ENCODE measurements around the gene PRIM1. TPM values are rescaled to one million over a fixed set of nuclear protein-coding genes. Genes with fewer than 3 reads are reported as not detected.
"Not testable (repeated sequence)": the region's sequence is repeated elsewhere in the genome, so short reads cannot be mapped to it uniquely, and the experiment has no call there.

PRIM1 gene
- 47.3 and 52.3 TPM in 2 replicates for total RNA-seq (2014; rRNA removed; shearing (Covaris generic))

DNA sequence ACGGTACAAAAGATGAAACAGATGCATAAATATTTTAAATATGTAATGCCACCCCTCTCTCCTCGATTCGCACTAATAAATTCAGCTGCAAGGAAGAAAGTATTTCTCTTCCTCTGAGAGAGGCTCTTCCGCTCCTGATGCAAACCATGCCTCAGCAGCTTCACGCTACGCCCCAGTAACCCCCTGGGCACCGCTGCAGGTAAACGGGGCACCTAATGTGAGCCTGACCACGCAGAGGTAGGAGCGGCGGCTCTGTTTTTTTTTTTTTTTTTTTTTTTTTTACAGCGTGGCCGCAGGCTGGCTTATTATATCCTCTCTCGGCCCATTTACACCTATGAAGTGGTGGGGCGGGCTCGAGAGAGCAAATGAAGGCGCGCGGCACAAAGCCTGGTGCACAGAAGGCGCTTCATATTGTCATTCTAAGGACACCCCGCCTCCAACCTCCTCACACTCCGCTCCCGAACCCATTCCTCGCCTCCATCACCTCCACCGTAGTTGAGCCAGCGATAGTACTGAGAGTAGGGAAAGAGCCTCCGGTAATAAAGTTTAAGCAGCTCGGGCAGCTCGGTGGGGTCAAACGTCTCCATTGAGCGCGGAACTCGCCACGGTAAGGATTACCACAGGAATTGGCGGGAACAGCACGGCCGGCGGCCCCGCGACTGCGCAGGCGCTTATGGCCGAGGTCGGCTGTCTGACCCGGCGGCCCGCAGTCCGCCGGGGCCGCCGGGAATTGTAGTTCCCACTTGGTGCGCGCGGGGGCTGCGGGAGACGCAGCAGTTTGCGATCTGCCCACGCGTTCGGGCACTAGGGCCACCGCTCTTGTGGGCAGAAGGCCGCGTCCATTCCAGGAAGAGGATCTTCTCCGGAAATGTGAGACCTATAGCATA, at the start of gene PRIM1:
Gene PRIM1, minus strand, starts transcription at position 612 of the 887 bp plus-strand sequence. Its CDS starts 25 bp downstream, at position 587.
- DNase-seq, result peak; percentile 89 to 91
- H3K9me3 ChIP-seq (replicated peaks), result no peaks in the 10 kb centered on the region
- H3K27ac ChIP-seq, result peak within 1 kb of the TSS; percentile 89
- H3K4me1 ChIP-seq, result peaks cover 4% of the 10 kb centered on the region
- H3K36me3 ChIP-seq, result peaks cover 3% of the 10 kb centered on the region; the same call in 1 of the 2 replicates
- H3K4me3 ChIP-seq, result peak within 1 kb of the TSS; percentile 68
- H3K27me3 ChIP-seq, result no peaks in the 10 kb centered on the region

DNA sequence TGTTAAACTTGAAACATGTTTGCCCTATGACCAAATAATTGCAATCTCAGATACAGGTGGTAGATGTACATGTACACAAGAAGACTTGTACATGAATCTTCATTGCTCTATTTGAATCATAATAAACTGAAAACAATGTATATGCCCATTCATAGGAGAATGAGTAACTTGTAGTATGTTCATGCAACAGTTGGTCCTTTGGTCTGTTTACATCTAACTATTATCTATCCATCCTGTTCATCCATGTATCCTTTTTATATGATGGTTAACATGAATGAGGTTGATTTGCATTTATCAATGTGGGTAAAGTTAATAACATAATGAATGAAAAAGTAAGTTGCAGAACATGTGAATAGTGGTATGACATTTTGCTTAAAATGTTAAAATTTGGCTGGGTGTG, 48.1 kb upstream of the PRIM1 start:
- no peaks in the 10 kb centered on the region for H3K4me1 ChIP-seq
- H3K4me3 ChIP-seq, result no peak overlapping the region

DNA sequence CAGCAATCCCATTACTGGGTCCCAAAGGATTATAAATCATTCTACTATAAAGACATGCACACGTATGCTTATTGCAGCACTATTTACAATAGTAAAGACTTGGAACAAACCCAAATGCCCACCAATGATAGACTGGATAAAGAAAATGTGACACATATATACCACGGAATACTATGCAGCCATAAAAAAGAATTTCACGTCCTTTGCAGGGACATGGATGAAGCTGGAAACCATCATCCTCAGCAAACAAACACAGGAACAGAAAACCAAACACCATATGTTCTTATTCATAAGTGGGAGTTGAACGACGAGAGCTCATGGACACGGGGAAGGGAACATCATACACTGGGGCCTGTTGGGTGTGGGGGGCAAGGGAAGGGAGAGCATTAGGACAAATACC, 47.2 kb upstream of the PRIM1 start:
- DNase-seq, result not testable (repeated sequence)

More for the DNA sequence above, 48.1 kb upstream of the PRIM1 start:
- H3K27ac ChIP-seq, result no peak overlapping the region
- no peaks in the 10 kb centered on the region for H3K27me3 ChIP-seq
- no peaks in the 10 kb centered on the region for H3K9me3 ChIP-seq (replicated peaks)
- H3K36me3 ChIP-seq, result no peaks in the 10 kb centered on the region
- no peak for DNase-seq

DNA sequence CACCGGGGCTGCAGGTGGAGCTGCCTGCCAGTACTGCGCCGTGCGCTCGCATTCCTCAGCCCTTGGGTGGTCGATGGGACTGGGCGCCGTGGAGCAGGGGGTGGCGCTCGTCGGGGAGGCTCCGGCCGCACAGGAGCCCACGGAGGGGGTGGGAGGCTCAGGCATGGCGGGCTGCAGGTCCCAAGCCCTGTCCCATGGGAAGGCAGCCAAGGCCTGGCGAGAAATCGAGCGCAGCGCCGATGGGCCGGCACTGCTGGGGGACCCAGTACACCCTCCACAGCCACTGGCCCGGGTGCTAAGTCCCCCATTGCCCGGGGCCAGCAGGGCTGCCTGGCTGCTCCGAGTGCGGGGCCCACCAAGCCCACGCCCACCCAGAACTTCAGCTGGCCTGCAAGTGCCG, 43.7 kb upstream of the PRIM1 start:
- H3K4me1 ChIP-seq; DNase-seq; H3K27ac ChIP-seq; H3K4me3 ChIP-seq; H3K27me3 ChIP-seq; H3K9me3 ChIP-seq (replicated peaks); H3K36me3 ChIP-seq: not testable (repeated sequence)

More for the DNA sequence above, 47.2 kb upstream of the PRIM1 start:
- not testable (repeated sequence) for H3K27me3 ChIP-seq; H3K4me1 ChIP-seq; H3K27ac ChIP-seq; H3K9me3 ChIP-seq (replicated peaks); H3K4me3 ChIP-seq; H3K36me3 ChIP-seq

DNA sequence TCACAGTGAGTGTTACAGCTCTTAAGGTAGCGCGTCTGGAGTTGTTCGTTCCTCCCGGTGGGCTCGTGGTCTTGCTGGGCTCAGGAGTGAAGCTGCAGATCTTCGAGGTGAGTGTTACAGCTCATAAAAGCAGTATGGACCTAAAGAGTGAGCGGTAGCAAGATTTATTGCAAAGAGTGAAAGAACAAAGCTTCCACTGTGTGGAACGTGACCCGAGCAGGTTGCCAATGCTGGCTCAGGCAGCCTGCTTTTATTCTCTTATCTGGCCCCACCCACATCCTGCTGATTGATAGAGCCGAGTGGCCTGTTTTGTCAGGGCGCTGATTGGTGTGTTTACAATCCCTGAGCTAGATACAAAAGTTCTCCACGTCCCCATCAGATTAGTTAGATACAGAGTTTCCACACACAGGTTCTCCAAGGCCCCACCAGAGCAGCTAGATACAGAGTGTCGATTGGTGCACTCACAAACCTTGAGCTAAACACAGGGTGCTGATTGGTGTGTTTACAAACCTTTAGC, 43.0 kb upstream of the PRIM1 start:
- not testable (repeated sequence) for H3K4me3 ChIP-seq; H3K27ac ChIP-seq; H3K4me1 ChIP-seq; H3K9me3 ChIP-seq (replicated peaks); H3K27me3 ChIP-seq; DNase-seq; H3K36me3 ChIP-seq

DNA sequence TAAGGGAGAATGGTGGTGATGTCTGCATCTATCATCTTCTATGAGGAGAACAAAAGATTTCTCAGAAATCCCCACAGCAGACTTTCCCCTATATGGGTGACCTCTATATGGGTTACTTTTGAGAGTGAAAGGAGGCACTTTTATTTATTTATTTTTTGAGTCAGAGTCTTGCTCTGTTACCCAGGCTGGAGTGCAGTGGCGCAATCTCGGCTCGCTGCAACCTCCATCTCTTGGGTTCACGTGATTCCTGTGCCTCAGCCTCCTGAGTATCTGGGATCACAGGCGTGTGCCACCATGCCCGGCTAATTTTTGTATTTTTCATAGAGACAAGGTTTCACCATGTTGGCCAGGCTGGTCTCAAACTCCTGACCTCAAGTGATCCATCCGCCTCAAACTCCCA, 41.0 kb upstream of the PRIM1 start:
- not testable (repeated sequence) for H3K4me1 ChIP-seq; H3K27ac ChIP-seq; H3K27me3 ChIP-seq; H3K9me3 ChIP-seq (replicated peaks); DNase-seq; H3K4me3 ChIP-seq; H3K36me3 ChIP-seq

DNA sequence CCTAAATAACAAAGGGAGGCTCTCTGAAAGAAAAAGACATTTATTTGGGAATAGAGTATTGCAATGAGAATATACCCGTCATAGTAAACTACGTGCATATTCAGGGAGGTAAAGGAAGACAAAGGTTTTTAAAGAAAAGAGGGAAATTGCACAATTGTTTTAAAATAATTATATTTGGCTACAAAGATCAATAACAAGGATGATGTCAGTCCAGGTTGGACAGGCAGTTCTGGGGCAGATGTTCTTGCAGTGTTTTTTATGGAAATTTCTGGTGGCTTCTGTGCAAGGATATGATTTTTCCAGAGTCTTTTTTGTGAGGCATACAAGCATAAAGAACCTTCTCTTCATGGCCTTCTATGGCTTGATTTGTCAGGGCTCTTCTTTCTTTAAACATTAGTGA, 40.6 kb upstream of the PRIM1 start:
- no peak overlapping the region for H3K27ac ChIP-seq
- H3K4me3 ChIP-seq, result no peak overlapping the region
- no peaks in the 10 kb centered on the region for H3K27me3 ChIP-seq
- H3K9me3 ChIP-seq (replicated peaks), result no peaks in the 10 kb centered on the region
- H3K4me1 ChIP-seq, result no peaks in the 10 kb centered on the region
- no peaks in the 10 kb centered on the region for H3K36me3 ChIP-seq
- no peak for DNase-seq

DNA sequence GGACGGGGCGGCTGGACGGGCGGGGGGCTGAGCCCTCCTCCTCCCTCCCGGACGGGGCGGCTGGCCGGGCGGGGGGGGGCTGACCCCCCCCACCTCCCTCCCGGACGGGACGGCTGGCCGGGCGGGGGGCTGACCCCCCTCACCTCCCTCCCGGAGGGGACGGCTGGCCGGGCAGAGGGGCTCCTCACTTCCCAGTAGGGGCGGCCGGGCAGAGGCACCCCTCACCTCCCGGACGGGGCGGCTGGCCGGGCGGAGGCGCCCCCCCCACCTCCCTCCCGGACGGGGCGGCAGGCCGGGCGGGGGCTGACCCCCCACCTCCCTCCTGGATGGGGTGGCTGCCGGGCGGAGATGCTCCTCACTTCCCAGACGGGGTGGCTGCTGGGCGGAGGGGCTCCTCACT, 37.3 kb upstream of the PRIM1 start:
- not testable (repeated sequence) for H3K27me3 ChIP-seq; DNase-seq; H3K27ac ChIP-seq; H3K9me3 ChIP-seq (replicated peaks); H3K4me3 ChIP-seq; H3K36me3 ChIP-seq; H3K4me1 ChIP-seq

DNA sequence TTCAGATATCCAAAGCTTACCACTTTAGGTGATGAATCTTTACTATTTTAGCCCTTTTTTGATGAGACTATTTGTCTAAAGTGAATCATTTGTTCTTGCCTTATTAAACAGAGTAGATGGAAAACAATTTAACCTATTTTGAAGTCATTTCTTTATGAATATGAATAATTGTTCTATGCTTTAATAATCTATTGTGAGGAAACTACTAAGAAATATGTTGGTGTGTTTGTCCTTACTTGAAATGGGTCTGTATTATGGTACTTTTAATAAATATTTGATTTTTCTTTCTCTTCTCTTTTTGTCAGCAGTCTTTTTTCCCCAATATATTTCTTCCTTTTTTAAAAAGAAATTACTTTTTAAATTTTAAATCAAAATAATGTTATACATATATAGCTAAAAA, 35.4 kb upstream of the PRIM1 start:
- no peak for DNase-seq
- no peaks in the 10 kb centered on the region for H3K27me3 ChIP-seq
- no peak overlapping the region for H3K4me3 ChIP-seq
- H3K36me3 ChIP-seq, result no peaks in the 10 kb centered on the region
- H3K27ac ChIP-seq, result no peak overlapping the region
- no peaks in the 10 kb centered on the region for H3K9me3 ChIP-seq (replicated peaks)
- H3K4me1 ChIP-seq, result no peaks in the 10 kb centered on the region

DNA sequence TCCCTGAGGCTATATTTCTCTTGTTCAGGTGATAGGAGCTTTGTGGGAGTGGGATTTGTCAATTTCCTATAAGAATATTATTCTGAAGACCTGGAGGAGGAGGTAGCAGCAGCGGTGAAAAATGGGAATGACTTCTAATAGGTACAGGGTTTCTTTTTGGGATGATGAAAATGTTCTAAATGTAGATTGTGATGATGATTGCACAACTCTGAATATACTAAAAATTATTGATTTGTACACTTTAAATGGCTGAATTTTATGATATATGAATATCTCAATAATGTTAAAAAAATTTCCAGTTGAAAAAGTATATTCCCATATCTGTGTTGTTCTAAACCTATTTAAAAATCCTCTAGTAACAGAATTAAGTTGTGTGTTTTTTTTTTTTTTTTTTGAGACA, 33.8 kb upstream of the PRIM1 start:
- Histone ChIP-seq H3K27me3 (no peaks in the 10 kb centered on the region), H3K27ac (no peak overlapping the region), H3K4me1 (no peaks in the 10 kb centered on the region), H3K9me3 (replicated peaks) (no peaks in the 10 kb centered on the region), H3K4me3 (no peak overlapping the region), H3K36me3 (no peaks in the 10 kb centered on the region)
- DNase-seq, result no peak

DNA sequence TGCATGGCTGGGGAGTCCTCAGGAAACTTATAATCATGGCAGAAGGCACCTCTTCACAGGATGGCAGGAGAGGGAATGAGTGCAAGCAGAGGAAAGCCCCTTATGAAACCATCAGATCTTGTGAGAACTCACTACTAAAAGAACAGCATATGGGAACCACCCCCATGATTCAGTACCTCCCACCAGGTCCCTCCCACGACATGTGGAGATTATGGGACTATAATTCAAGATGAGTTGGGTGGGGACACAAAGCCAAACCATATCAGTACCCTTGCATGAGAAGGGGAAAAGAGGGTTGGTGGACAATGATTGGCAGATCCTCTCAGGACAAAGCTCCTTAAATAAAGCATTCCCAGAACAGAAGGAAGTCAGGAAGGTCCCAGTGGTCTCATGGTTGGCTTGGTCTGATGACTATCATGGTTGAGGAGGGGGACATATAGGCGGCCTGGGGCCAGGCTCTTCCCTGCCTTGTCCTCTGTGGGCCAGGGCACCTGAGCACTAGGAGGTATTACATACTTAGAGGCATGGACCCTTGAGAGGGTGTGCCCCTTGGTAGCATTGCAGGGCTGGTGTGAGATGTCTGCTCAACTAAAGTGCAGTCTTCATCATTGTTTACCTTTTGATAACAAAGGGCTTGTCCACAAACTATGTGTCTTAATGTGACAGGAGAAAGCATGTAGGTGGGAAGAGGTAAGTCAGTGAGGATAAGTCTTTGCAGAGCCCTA, 33.2 kb upstream of the PRIM1 start:
- DNase-seq, result no peak
- no peak overlapping the region for H3K27ac ChIP-seq
- H3K9me3 ChIP-seq (replicated peaks), result no peaks in the 10 kb centered on the region
- no peaks in the 10 kb centered on the region for H3K27me3 ChIP-seq
- no peaks in the 10 kb centered on the region for H3K36me3 ChIP-seq
- no peak overlapping the region for H3K4me3 ChIP-seq
- no peaks in the 10 kb centered on the region for H3K4me1 ChIP-seq

DNA sequence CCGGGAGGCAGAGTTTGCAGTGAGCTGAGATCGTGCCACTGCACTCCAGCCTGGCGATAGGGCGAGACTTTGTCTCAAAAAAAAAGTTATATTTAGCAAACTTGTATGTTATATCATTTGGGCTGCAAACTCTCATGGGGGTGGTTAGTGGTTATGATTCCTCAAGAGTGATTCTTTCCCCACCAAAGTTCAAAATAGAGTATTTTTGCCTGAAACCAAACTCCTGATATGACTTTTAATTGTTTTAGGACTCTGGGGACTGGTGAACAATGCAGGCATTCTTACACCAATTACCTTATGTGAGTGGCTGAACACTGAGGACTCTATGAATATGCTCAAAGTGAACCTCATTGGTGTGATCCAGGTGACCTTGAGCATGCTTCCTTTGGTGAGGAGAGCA, 29.6 kb upstream of the PRIM1 start:
- Histone ChIP-seq H3K27me3 (no peaks in the 10 kb centered on the region), H3K4me3 (no peak overlapping the region), H3K27ac (no peak overlapping the region), H3K4me1 (no peaks in the 10 kb centered on the region), H3K36me3 (no peaks in the 10 kb centered on the region), H3K9me3 (replicated peaks) (no peaks in the 10 kb centered on the region)
- DNase-seq, result no peak

DNA sequence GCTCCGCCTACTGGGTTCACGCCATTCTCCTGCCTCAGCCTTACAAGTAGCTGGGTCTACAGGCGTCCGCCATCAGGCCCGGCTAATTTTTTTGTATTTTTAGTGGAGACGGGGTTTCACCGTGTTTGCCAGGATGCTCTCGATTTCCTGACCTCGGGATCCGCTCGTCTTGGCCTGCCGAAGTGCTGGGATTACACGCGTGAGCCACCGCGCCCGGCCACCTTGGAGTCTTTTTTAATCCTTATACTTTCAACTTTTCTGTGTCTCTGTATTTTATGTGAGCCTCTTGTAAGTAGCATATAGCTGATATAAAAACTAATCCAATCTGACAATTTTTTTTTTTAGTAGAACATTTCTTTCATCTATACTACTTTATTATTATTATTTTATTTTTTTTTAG, 26.6 kb upstream of the PRIM1 start:
- no peak for DNase-seq
- H3K36me3 ChIP-seq, result no peaks in the 10 kb centered on the region
- no peaks in the 10 kb centered on the region for H3K27me3 ChIP-seq
- no peaks in the 10 kb centered on the region for H3K4me1 ChIP-seq
- no peak overlapping the region for H3K27ac ChIP-seq
- H3K9me3 ChIP-seq (replicated peaks), result no peaks in the 10 kb centered on the region
- H3K4me3 ChIP-seq, result no peak overlapping the region

DNA sequence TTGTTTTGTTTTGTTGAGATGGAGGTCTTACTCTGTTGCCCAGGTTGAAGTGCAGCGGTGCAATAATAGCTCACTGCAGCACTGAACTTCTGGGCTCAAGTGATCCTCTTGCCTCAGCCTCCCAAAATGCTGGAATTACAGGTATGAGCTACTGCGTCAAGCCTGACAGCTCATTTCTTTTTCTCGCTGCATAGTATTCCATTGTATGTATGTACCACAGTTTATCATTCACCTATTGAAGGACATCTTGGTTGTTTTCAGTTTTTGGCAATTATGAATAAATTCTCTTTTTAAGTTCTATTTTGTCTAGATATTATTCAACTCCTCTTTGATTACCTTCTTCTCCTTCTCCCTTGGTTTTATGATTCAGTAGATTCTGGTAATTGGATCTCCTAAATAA, 24.5 kb upstream of the PRIM1 start:
- no peaks in the 10 kb centered on the region for H3K27me3 ChIP-seq
- no peaks in the 10 kb centered on the region for H3K9me3 ChIP-seq (replicated peaks)
- H3K4me3 ChIP-seq, result no peak overlapping the region
- no peaks in the 10 kb centered on the region for H3K36me3 ChIP-seq
- no peak for DNase-seq
- H3K27ac ChIP-seq, result no peak overlapping the region
- H3K4me1 ChIP-seq, result no peaks in the 10 kb centered on the region

DNA sequence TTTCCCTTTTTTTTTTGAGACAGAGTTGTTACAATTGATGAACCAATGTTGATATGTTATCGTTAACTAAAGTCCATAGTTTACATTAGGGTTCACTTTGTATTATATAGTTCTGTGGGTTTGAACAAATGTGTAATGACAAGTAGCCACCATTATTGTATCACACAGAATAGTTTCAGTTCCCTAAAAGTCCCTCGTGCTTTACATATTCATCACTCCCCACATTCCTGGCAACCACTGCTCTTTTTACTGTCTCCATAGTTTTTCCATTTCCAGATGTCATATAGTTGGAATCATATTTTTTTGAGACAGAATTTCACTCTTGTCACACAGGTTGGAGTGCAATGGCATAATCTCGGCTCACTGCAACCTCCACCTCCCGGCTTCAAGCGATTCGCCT, 23.5 kb upstream of the PRIM1 start:
- Histone ChIP-seq H3K9me3 (replicated peaks) (no peaks in the 10 kb centered on the region), H3K36me3 (no peaks in the 10 kb centered on the region), H3K27me3 (no peaks in the 10 kb centered on the region), H3K27ac (no peak overlapping the region), H3K4me1 (no peaks in the 10 kb centered on the region), H3K4me3 (no peak overlapping the region)
- DNase-seq, result no peak

All from SJCRH30 (cell line).